Stimulated activated memory B cell treated with anti-CD40 and anti-IgM and Interleukin-4, amounts not matched to agents 10 μg/mL and 1 μg/mL and 100 μg/mL, for 72 hours (primary cell): ENCODE data around the gene CDC42EP5.
"Not testable (repeated sequence)": the region's sequence is repeated elsewhere in the genome, so short reads cannot be mapped to it uniquely, and the experiment has no call there.

ENCODE experiments used
- ATAC-seq: fragments of 150-1000 bp; cut with Tn5 transposase; 2 replicates; pipeline ENCODE4 v1.10.0; 2021
- H3K27ac Mint-ChIP-seq: one replicate; pipeline ENCODE4 v1.8.0; 2022; ENCODE audit warnings: mild to moderate bottlenecking, mixed read lengths
- H3K27me3 Mint-ChIP-seq: one replicate; pipeline ENCODE4 v1.8.0; 2022; ENCODE audit warnings: mixed read lengths
- H3K36me3 Mint-ChIP-seq: one replicate; pipeline ENCODE4 v1.8.0; 2022; ENCODE audit warnings: mixed read lengths
- H3K4me1 Mint-ChIP-seq: one replicate; pipeline ENCODE4 v1.8.0; 2022; ENCODE audit warnings: mixed read lengths
- H3K4me3 Mint-ChIP-seq: one replicate; pipeline ENCODE4 v1.8.0; 2022; ENCODE audit warnings: mild to moderate bottlenecking, moderate library complexity, mixed read lengths
- H3K9me3 Mint-ChIP-seq: one replicate; pipeline ENCODE4 v1.8.0; 2022; ENCODE audit warnings: mixed read lengths

Gene CDC42EP5

DNA sequence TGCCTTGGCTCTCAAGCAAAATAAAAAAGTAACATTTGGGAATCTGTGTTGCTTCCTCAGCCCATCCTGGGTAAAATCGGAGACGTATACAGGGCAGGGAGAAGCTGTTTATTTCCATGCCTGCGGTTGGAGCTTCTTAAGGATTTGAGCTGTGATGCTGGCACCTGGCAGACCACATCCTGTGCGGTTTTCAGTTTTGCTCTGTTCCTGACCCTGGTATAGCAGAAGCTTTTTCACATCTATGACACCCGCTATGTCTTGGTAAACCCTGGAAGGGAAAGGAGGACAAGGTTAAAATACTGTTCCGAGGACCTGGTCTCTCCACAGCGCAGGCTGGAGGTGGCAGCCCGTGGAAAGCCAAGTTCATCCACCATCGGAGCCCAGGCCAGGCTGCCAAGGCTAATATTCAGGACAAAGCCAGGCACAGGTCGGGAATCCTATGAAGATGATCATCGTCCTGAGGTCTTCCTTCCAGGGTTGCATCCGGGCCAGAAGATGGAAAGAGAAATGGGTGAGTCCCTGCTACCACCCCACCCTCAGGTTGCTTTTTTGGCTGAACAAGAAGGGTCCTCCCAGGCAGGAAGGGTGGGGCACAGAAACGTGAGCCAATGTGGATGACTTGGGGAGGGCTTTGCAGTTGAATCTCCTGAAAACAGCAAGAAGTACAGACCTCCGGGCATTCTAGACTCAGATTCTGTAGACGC is 24.8 kb upstream of the CDC42EP5 start:
- not testable (repeated sequence) for H3K9me3 Mint-ChIP-seq, H3K4me3 Mint-ChIP-seq, H3K4me1 Mint-ChIP-seq, H3K36me3 Mint-ChIP-seq, H3K27ac Mint-ChIP-seq
- peak; percentile 61 for ATAC-seq
- peaks cover 50% of the 10 kb centered on the region for H3K27me3 Mint-ChIP-seq

DNA sequence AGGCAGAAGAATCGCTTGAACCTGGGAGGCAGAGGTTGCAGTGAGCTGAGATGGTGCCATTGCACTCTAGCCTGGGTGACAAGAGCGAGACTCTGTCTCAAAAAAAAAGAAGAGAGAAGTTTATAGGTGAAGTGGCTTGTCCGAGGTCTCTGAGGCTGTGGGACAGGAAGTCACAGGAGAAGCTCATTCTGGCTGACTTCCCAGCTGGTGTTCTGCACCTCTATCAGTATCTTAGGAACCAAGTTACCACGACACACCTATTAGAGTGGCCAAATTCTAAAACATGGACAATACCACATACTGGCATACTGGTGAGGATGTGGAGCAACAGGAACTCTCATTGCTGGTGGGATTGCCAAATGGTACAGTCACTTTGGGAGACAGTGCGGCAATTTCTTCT is 22.2 kb upstream of the CDC42EP5 start:
- peaks cover 64% of the 10 kb centered on the region for H3K27me3 Mint-ChIP-seq
- ATAC-seq = not testable (repeated sequence)

DNA sequence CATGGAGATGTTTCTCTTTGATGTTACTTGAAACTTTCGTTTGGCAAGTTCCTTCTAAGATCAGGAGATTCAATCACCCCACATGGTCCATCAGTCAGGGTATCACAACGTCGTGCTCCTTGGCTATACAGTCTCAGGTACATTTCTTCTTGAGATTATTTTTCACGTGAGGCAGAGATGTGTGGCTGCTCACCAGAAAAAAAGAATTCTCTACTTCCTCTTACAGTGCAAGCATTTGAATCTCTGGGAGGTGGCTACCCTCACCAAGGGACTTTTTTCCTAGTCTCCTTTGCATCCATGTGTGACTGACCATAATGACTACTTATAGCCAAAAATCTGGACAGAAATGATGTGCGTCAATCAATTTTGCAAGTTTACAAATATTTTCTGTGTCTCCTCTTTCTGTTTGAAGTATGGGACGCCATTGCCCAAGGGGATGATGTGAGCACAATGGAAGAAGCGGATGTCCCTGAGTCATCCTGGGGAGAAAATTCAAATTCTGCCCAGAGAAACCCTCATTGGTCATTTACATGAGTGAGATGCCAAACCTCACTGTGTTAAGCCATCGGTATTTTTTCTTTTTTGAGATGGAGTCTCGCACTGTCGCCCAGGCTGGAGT is 21.0 kb upstream of the CDC42EP5 start:
- no peak for ATAC-seq
- peaks cover 26% of the 10 kb centered on the region for H3K4me1 Mint-ChIP-seq
- H3K4me3 Mint-ChIP-seq = no peak overlapping the region
- no peaks in the 10 kb centered on the region for H3K36me3 Mint-ChIP-seq
- peaks cover 69% of the 10 kb centered on the region for H3K27me3 Mint-ChIP-seq
- peaks cover 3% of the 10 kb centered on the region for H3K9me3 Mint-ChIP-seq
- H3K27ac Mint-ChIP-seq = no peak overlapping the region

More for the DNA sequence above, 22.2 kb upstream of the CDC42EP5 start:
- H3K9me3 Mint-ChIP-seq, H3K4me3 Mint-ChIP-seq, H3K36me3 Mint-ChIP-seq, H3K27ac Mint-ChIP-seq: not testable (repeated sequence)
- peaks cover 23% of the 10 kb centered on the region for H3K4me1 Mint-ChIP-seq

DNA sequence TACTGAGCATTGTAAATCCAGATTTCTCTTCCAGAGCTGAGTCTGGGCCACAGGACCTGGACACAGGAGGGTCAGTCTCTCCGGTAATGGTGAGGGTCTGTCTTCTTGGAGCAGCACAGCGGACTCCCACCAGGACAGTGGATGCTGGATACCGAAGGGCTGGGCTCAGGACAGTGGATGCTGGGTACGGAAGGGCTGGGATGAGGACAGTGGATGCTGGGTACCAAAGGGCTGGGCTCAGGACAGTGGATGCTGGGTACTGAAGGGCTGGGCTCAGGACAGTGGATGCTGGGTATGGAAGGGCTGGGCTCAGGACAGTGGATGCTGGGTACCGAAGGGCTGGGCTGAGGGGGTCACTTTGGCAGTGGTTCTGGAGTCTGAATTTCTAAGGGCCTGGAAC is 20.0 kb upstream of the CDC42EP5 start:
- Mint-ChIP-seq H3K4me1 (peaks cover 25% of the 10 kb centered on the region), H3K27me3 (peaks cover 69% of the 10 kb centered on the region)
- H3K9me3 Mint-ChIP-seq, ATAC-seq, H3K36me3 Mint-ChIP-seq, H3K4me3 Mint-ChIP-seq, H3K27ac Mint-ChIP-seq: not testable (repeated sequence)

DNA sequence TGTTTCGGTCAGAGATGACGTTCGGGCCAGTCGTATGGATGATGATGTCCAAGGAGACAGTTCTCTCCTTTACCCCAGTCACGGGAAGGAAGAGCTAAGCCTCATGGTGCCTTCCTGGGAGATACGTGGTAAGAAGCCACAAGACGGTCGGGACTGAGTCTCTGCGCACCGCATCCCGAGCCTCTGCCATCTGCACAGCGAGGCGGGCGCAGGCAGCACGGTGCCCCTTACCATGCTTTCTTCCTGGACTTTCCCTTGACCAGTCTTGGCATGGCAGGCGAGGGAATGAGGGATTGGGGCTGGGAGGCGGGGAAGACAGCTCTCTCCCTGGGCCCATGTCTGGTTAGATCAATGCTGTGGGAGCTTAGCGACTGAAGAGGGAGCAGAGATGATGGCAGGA is 19.5 kb upstream of the CDC42EP5 start:
- Mint-ChIP-seq H3K36me3 (no peaks in the 10 kb centered on the region), H3K4me3 (no peak overlapping the region), H3K9me3 (peaks cover 3% of the 10 kb centered on the region), H3K27me3 (peaks cover 69% of the 10 kb centered on the region), H3K4me1 (peaks cover 20% of the 10 kb centered on the region), H3K27ac (no peak overlapping the region)
- no peak for ATAC-seq

DNA sequence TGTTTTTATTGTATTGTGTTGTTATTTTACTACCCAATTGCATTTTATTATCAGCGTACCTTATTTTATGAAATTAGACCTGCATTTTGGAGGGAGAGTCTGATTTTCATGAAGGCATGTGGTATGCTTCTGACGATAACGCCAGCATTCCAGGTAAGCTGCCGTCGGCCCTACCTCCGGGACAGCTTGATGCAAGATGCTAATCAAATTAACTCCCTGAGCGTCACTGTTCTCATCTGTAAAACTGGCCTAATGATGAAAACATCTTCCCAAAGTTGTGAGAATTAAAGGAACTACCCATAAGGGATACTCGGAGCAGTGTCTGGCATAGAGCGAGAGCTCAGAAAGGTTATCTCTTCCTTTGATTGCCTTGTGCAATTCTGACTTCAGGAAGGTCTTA is 16.7 kb upstream of the CDC42EP5 start:
- H3K9me3 Mint-ChIP-seq = peaks cover 3% of the 10 kb centered on the region
- no peaks in the 10 kb centered on the region for H3K36me3 Mint-ChIP-seq
- H3K4me3 Mint-ChIP-seq = no peak overlapping the region
- no peak overlapping the region for H3K27ac Mint-ChIP-seq
- H3K4me1 Mint-ChIP-seq = peaks cover 28% of the 10 kb centered on the region
- H3K27me3 Mint-ChIP-seq = peaks cover 65% of the 10 kb centered on the region
- ATAC-seq = no peak

DNA sequence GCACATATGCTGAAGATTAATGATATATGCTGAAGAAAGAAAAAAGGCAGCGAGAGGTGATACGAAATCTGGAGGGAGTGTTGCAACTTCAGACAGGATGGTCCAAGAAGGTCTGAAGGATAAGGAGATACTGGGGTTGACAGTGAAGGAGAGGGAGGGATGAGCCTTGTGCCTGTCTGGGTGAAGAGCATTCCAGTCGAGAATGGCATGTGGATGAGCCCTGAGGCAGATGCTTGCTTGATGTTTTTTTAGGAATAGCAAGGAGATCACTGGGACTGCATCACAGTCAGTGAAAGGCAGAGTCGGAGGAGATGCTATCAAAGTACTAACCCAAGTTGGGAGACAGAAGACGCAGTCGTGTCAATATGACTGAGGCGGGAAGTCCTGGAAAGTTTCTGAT is 16.2 kb upstream of the CDC42EP5 start:
- H3K9me3 Mint-ChIP-seq = peaks cover 3% of the 10 kb centered on the region
- H3K27me3 Mint-ChIP-seq = peaks cover 68% of the 10 kb centered on the region
- no peak overlapping the region for H3K4me3 Mint-ChIP-seq
- H3K4me1 Mint-ChIP-seq = peaks cover 28% of the 10 kb centered on the region
- no peak overlapping the region for H3K27ac Mint-ChIP-seq
- ATAC-seq = no peak
- H3K36me3 Mint-ChIP-seq = no peaks in the 10 kb centered on the region

DNA sequence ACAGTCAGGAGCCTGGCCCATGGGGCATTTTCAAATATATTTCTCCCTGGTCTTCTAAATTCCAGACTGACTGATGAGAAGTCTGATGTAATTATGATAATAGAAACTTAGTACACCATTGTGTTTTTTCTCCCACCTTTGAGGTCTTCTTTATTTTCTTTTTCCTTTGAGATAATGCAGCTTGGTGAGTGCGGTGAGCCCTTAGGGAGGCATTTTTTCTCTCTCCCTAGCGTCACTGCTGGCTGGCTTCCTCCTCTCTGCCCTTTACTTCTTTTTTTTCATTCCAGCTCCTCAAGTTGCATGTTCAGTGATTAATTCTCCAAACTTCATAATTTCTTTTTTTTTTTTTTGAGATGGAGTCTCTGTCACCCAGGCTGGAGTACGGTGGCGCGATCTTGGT is 12.8 kb upstream of the CDC42EP5 start:
- peaks cover 74% of the 10 kb centered on the region for H3K27me3 Mint-ChIP-seq
- H3K9me3 Mint-ChIP-seq = peaks cover 2% of the 10 kb centered on the region
- H3K4me3 Mint-ChIP-seq = no peak overlapping the region
- no peak for ATAC-seq
- H3K27ac Mint-ChIP-seq = no peak overlapping the region
- H3K36me3 Mint-ChIP-seq = no peaks in the 10 kb centered on the region
- peaks cover 39% of the 10 kb centered on the region for H3K4me1 Mint-ChIP-seq

DNA sequence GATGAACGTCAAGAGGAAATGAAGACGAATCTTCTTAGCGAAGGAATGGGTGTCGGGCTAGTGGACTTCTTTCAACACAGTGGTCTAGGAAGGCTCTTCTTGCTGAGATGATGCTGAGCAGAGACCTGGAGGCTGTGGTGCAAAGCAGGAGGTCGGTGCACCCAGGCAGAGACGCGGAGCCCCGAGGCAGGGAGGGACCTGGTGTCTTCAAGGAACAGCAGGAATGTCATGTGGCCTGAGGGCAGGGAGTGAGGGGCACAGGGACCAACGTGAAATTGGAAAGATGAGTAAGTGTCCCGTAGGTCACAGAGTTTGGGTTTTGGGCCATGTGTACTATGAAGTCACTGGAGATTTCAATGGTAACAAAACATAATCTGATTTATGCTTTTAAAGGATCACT is 11.4 kb upstream of the CDC42EP5 start:
- no peak overlapping the region for H3K27ac Mint-ChIP-seq
- peaks cover 42% of the 10 kb centered on the region for H3K4me1 Mint-ChIP-seq
- H3K9me3 Mint-ChIP-seq = no peaks in the 10 kb centered on the region
- no peak for ATAC-seq
- no peak overlapping the region for H3K4me3 Mint-ChIP-seq
- no peaks in the 10 kb centered on the region for H3K36me3 Mint-ChIP-seq
- H3K27me3 Mint-ChIP-seq = peaks cover 74% of the 10 kb centered on the region

DNA sequence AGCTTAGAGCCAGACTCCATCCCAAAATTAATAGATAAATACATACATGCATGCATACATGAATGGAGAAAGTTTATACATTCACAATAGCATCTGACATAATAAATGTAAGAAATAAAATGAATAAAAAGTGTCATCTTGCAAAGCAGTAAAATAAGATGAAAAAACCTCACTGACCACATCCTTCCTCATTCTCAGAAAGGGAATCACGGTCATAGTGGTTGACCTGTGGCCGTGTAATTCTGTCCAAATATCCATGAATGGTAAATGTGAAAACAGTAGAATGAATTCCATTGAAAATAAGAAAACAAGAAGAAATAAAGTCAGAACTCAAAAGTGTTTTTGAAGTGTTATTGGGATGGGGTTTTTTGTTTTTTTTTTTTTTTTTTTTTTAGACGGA is 9.8 kb upstream of the CDC42EP5 start:
- Mint-ChIP-seq H3K9me3 (no peaks in the 10 kb centered on the region), H3K4me3 (no peak overlapping the region), H3K36me3 (no peaks in the 10 kb centered on the region), H3K27me3 (peaks cover 82% of the 10 kb centered on the region), H3K27ac (no peak overlapping the region), H3K4me1 (peaks cover 43% of the 10 kb centered on the region)
- ATAC-seq = no peak

DNA sequence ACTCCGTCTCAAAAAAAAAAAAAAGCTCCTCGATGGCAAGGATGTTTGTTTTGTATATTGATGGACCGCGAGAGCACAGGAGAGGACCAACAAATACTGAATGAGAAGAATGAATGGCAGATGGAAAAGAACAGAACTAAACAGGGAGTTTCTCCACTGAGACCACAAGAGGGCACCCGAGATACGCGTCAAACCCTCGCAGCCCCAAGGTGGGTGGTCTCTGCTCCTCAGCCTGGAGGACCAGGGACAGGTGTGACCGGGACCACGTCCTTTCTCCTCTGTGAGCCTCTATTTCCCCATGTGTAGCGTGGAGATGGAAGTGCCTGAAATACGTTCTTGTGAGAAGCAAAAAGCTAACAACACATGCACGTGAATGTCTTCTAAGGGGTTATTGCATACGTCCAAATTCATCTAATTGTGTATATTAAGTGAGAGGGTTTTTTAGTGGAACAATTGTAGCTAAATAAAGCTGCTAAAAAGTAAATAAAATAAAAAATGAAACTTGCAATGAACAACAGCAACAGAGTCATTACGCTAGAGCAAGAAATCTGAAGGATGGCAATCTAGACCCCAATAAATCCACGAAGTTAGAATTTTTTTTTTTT is 8.3 kb upstream of the CDC42EP5 start:
- no peaks in the 10 kb centered on the region for H3K9me3 Mint-ChIP-seq
- peak; percentile 64 for ATAC-seq
- H3K4me1 Mint-ChIP-seq = peaks cover 43% of the 10 kb centered on the region
- peaks cover 97% of the 10 kb centered on the region for H3K27me3 Mint-ChIP-seq
- H3K36me3 Mint-ChIP-seq = no peaks in the 10 kb centered on the region
- no peak overlapping the region for H3K4me3 Mint-ChIP-seq
- no peak overlapping the region for H3K27ac Mint-ChIP-seq

DNA sequence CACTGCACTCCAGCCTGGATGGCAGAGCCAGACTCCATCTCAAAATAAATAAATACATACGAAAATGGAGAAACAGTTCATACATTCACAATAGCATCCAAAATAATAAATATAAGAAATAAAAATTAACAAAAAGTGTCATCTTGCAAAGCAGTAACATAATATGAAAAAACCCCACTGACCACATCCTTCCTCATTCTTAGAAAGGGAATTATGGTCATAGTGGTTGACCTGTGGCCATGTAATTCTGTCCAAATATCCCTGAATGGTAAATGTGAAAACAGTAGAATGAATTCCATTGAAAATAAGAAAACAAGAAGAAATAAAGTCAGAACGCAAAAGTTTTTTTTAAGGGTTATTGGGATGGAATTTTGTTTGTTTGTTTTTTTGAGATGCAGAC is 7.0 kb upstream of the CDC42EP5 start:
- Mint-ChIP-seq H3K4me1 (peaks cover 31% of the 10 kb centered on the region), H3K36me3 (no peaks in the 10 kb centered on the region)

DNA sequence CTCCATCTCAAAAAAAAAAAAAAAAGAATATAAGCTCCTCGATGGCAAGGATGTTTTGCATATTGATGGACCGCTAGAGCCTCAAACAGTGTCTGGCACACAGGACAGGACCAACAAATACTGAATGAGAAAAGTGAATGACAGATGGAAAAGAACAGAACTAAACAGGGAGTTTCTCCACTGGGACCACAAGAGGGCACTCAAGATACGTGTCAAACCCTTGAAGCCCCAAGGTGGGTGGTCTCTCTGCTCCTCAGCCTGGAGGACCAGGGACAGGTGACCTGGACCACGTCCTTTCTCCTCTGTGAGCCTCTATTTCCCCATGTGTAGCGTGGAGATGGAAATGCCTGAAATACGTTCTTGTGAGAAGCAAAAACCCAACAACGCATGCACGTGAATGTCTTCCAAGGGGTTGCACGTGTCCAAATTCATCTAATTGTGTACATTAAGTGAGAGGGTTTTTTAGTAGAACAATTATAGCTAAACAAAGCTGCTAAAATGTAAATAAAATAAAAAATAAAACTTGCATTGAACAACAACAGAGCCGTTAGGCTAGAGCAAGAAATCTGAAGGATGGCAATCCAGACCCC is 5.7 kb upstream of the CDC42EP5 start:
- no peaks in the 10 kb centered on the region for H3K36me3 Mint-ChIP-seq
- H3K27ac Mint-ChIP-seq = no peak overlapping the region
- no peak overlapping the region for H3K4me3 Mint-ChIP-seq
- no peak for ATAC-seq
- peaks cover 90% of the 10 kb centered on the region for H3K27me3 Mint-ChIP-seq
- H3K9me3 Mint-ChIP-seq = no peaks in the 10 kb centered on the region
- peaks cover 31% of the 10 kb centered on the region for H3K4me1 Mint-ChIP-seq

More for the DNA sequence above, 7.0 kb upstream of the CDC42EP5 start:
- Mint-ChIP-seq H3K9me3 (no peaks in the 10 kb centered on the region), H3K4me3 (no peak overlapping the region), H3K27ac (no peak overlapping the region), H3K27me3 (peaks cover 90% of the 10 kb centered on the region)
- no peak for ATAC-seq

DNA sequence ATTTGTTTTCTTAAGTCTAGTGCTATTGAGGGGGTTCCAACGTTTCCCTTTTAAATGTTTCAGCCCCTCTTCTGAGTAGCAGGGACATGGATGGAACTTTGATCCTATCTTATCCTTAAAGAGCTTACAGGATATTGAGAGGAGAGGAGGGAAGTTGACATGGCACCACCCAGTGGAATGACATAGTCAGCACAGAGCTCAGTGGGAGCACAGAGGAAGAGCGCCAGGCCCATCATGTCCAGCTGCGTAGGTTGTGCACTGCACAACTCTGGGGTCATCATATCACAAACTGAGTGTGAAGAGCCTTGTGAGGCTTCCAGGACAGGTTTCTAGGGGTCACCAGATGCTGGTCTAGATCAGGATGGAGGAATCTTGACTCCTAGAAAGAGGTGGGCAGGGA is 4.6 kb upstream of the CDC42EP5 start:
- no peak for ATAC-seq
- peaks cover 88% of the 10 kb centered on the region for H3K27me3 Mint-ChIP-seq
- H3K27ac Mint-ChIP-seq = no peak overlapping the region

DNA sequence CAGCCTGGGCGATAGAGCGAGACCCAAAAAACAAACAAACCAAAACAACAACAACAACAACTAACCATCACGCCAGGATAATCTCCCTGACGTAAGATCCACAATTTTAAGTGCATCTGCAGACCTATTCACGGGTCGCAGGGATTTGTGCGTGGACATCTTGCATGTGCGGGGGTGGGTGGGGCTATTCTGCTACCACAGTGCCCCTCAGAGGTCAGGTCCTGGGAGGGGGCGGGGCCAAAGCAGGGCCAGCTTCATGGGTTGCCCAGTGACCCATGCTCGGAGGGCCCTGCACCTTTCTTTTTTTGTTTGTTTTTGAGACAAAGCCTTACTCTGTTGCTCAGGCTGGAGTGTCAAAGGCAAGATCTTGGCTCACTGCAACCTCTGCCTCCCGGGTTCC is 2.6 kb upstream of the CDC42EP5 start:
- no peak for ATAC-seq
- Mint-ChIP-seq H3K27ac (no peak overlapping the region), H3K4me3 (no peak overlapping the region), H3K27me3 (peaks cover 84% of the 10 kb centered on the region), H3K36me3 (no peaks in the 10 kb centered on the region), H3K9me3 (no peaks in the 10 kb centered on the region), H3K4me1 (peaks cover 13% of the 10 kb centered on the region)

More for the DNA sequence above, 4.6 kb upstream of the CDC42EP5 start:
- H3K4me3 Mint-ChIP-seq = no peak overlapping the region
- H3K9me3 Mint-ChIP-seq = no peaks in the 10 kb centered on the region
- H3K4me1 Mint-ChIP-seq = peaks cover 25% of the 10 kb centered on the region
- no peaks in the 10 kb centered on the region for H3K36me3 Mint-ChIP-seq
